Dermis microvascular lymphatic vessel endothelial cell (primary cell): ENCODE data around the gene DHX38. TPM values are rescaled to one million over a fixed set of nuclear protein-coding genes. Genes with fewer than 3 reads are reported as not detected.
"Not testable (repeated sequence)": the region's sequence is repeated elsewhere in the genome, so short reads cannot be mapped to it uniquely, and the experiment has no call there.

Source experiments
- DNase-seq, 2 donors: peaks; one replicate each; pipeline versions ENCODE4 v3.0.0 to v3.0.0-alpha.2; 2010; ENCODE audit warnings: low read depth in 2 of 2
- total RNA-seq: library from RNA; depleted of rRNA; stranded (reverse); fragments of >200 nt; gene quantifications from 2 replicates; pipeline ENCODE4 v1.2.1, GENCODE V29; 2014

DHX38 gene
- total RNA-seq: 64.6 and 74.7 TPM in 2 replicates

GRCh38 chr16:72093448-72094265 lies at the start of gene DHX38, which contains the start of gene TXNL4B:
Gene DHX38, plus strand, starts transcription at chr16:72093847. Its CDS starts 2,311 bp downstream, at chr16:72096158.
Gene TXNL4B, minus strand, starts transcription at chr16:72093620. Its CDS starts 2,871 bp downstream, at chr16:72090749.
- DNase-seq: peak; percentile 99

DNA sequence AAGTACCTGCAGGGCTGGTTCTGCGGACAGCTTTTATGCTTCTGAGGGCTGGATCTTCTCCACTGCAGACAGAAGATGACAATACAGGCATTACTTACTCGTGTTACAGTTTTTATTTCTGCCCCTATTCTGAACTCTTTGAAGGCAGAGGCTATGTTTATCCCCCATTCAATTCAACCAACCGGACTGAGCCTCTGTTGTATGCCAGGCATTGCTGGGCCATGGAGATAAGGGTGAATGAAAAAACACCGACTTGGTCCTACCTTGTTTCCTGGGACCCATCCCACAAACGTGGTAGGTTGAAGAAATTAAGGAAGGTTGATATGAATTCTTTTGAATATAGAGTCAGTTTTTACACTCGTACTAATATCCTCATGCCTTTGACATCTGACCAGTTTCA lies 49.4 kb upstream of the DHX38 start:
- no peak for DNase-seq

GRCh38 chr16:72044825-72045359 lies 48.8 kb upstream of the DHX38 start:
- DNase-seq: no peak

GRCh38 chr16:72049110-72049509 lies 44.5 kb upstream of the DHX38 start:
- DNase-seq: no peak

- DNase-seq: no peak
Observed at GRCh38 chr16:72050769-72051464, 42.7 kb upstream of the DHX38 start.

DNA sequence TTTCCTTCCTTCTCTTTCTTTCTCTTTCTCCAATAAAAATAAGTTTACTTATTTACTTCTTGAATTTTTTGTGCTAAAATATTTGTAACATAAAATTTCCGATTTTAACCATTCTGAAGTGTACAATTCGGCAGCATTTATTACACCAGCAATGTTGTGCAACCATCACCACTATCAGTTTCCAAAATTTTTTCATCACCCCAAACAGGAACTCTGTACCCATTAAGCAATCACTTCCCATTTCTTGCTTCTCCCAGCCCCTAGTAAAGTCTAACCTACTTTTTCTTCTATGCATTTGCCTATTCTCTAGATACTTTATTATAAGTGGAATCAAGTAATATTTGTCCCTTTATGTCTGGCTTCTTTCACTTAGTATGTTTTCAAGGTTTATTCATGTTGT lies 41.8 kb upstream of the DHX38 start:
- no peak for DNase-seq

GRCh38 chr16:72054254-72054847 lies 39.3 kb upstream of the DHX38 start, which contains the start of gene HP:
Gene HP, plus strand, starts transcription at chr16:72054505. Its CDS starts 148 bp downstream, at chr16:72054653.
- DNase-seq: not testable (repeated sequence)

DNA sequence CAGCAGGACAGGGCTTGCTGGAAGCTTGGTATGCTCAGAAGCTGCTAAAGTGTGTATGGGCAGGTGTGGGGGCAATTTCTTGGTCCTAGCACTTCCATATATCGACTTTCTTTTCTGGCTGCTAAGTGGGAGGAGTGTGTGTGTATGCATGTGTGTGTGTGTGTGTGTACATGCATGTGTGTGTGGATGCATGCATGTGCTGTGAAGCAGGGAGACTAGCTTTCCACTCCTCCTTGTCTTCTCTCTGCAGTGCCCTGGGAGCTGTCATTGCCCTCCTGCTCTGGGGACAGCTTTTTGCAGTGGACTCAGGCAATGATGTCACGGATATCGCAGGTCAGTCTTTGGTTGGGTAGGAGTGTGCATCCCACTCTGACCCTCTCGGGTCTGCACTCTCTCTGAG lies 37.7 kb upstream of the DHX38 start:
- no peak for DNase-seq

GRCh38 chr16:72057313-72057712 lies 36.3 kb upstream of the DHX38 start:
- DNase-seq: not testable (repeated sequence)

DNA sequence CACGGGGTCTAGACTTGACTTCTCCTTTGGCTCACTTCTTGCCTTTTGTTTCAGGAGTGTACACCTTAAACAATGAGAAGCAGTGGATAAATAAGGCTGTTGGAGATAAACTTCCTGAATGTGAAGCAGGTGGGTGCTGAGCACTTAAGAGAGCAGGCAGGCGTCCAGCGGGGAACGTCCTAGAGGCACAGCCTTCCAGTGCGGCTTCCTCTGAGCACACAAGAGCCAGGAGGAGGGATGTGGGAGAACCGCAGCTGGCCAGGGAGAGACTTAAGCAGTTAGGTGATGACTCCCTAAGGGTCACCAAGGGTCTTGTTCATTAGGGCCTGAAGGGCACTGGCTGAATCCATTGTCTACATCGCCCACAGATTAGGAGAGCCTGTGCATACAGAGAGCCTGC lies 34.6 kb upstream of the DHX38 start:
- not testable (repeated sequence) for DNase-seq

DNA sequence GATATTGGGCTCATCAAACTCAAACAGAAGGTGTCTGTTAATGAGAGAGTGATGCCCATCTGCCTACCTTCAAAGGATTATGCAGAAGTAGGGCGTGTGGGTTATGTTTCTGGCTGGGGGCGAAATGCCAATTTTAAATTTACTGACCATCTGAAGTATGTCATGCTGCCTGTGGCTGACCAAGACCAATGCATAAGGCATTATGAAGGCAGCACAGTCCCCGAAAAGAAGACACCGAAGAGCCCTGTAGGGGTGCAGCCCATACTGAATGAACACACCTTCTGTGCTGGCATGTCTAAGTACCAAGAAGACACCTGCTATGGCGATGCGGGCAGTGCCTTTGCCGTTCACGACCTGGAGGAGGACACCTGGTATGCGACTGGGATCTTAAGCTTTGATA lies 33.2 kb upstream of the DHX38 start:
- no peak for DNase-seq

DNA sequence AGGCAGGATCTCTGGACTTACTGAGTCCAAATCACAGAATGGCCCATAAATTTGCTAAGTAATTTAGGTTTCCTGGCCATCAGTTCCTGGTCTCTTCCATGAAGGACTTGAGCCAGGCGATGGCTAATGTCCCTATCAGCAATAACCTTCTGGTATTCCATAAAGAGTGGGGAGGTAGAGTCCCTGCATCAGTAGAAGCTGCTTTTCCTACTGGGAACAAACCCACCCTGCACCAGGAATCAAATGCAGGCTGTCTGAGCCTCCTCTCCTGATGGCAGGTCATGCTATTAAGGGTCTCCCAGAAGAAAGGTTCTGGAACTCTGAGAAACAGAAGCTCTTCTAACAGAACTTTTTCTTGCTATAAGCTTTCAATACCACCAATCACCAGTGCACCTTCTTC lies 32.1 kb upstream of the DHX38 start:
- no peak for DNase-seq

- DNase-seq: no peak
Observed at GRCh38 chr16:72064361-72064894, 29.2 kb upstream of the DHX38 start.

GRCh38 chr16:72066747-72067146 lies 26.9 kb upstream of the DHX38 start:
- peak; percentile 35 to 48 for DNase-seq

- DNase-seq: no peak
Observed at GRCh38 chr16:72068930-72069329, 24.7 kb upstream of the DHX38 start.

GRCh38 chr16:72072514-72073342 lies 20.9 kb upstream of the DHX38 start:
- no peak for DNase-seq

DNA sequence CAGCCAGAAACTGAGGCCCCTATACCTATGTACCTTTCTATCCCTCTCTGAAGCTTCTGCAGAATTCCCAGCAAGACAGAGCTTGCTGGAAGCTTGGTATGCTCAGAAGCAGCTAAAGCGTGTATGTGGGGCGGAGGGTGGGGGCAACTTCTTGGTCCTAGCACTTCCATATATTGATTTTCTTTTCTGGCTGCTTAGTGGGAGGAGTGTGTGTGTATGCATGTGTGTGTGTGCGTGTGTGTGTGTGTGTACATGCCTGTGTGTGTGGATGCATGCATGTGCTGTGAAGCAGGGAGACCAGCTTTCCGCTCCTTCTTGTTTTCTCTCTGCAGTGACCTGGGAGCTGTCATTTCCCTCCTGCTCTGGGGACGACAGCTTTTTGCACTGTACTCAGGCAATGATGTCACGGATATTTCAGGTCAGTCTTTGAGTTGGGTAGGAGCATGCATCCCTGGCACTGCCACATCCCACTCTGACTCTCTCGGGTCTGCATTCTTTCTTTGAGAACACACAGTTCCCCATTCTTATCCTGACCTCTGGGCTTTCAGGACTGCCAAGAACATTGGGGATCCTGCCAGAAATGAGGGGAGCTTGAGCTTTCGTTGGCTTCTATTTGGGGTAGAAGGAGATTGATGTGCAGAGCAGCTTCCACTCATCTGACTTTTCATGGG lies 20.0 kb upstream of the DHX38 start:
- DNase-seq: no peak

GRCh38 chr16:72075067-72075466 lies 18.6 kb upstream of the DHX38 start:
- DNase-seq: not testable (repeated sequence)

DNA sequence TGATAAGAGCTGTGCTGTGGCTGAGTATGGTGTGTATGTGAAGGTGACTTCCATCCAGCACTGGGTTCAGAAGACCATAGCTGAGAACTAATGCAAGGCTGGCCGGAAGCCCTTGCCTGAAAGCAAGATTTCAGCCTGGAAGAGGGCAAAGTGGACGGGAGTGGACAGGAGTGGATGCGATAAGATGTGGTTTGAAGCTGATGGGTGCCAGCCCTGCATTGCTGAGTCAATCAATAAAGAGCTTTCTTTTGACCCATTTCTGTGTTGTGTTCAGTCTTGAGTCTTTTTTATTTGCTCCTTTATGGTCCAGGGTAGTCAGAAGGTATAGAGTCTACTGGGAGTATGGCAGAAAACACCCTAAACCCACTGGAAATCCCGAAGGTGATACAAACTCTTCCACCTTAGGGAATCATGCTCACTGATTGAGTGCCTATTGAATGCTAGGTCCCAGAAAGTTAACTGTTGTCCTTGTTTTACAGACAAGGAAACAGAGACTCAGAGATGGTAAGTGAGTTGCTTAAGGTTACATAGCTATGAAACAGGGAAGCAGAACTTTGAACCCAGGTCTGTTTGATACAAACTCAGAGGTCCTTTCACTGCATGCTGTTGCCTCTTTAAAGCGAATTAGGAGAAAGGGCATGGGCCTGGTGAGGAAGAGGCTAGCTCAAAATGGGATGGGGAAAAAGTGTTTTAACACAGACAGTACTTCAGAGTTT lies 16.5 kb upstream of the DHX38 start:
- not testable (repeated sequence) for DNase-seq
